Upper lobe of left lung (tissue), 6 donors: Measurements from ENCODE around the gene FXYD1. TPM values are rescaled to one million over a fixed set of nuclear protein-coding genes. Genes with fewer than 3 reads are reported as not detected.

Experiments used
- ATAC-seq, 2 donors: fragments of 200-7000 bp; cut with Tn5 transposase; one replicate each; pipeline ENCODE4 v1.9.1; 2022; ENCODE audit warnings: mild to moderate bottlenecking in 2 of 2, moderate library complexity in 2 of 2; ENCODE audit not compliant: low FRiP score in 2 of 2
- DNase-seq, 2 donors: peaks; one replicate each; pipeline ENCODE4 v3.0.0-alpha.2; 2019 to 2020
- H3K27ac ChIP-seq, 4 donors: fragments of 200-600 bp; sonication (generic); one replicate each; pipeline ENCODE4 v1.5.1; 2016 to 2019
- H3K27me3 ChIP-seq, 4 donors: fragments of 200-600 bp; sonication (generic); one replicate each; pipeline ENCODE4 v1.5.1; 2017 to 2019
- H3K36me3 ChIP-seq, 4 donors: fragments of 200-600 bp; sonication (generic); one replicate each; pipeline ENCODE4 v1.5.1; 2016 to 2019
- H3K4me1 ChIP-seq, 4 donors: fragments of 200-600 bp; sonication (generic); one replicate each; pipeline ENCODE4 v1.5.1; 2018 to 2019
- H3K4me3 ChIP-seq, 4 donors: fragments of 200-600 bp; sonication (generic); one replicate each; pipeline ENCODE4 v1.5.1; 2017 to 2019; ENCODE audit warnings: mild to moderate bottlenecking in 2 of 4, moderate library complexity in 1 of 4
- H3K9me3 ChIP-seq, 4 donors: fragments of 200-600 bp; sonication (generic); one replicate each; pipeline ENCODE4 v1.5.1; 2018 to 2019
- EP300 ChIP-seq, 4 donors: sonication (generic); formaldehyde crosslinking; IDR thresholded peaks; one replicate each; pipeline ENCODE4 v1.5.1; 2017; ENCODE audit warnings: antibody characterized with exemption in 4 of 4, control low read depth in 2 of 4
- POLR2A ChIP-seq, 4 donors: fragments of 450-650 bp; IDR thresholded peaks; one replicate each; pipeline ENCODE4 v1.5.1; 2016 to 2017; ENCODE audit warnings: antibody characterized with exemption in 4 of 4, mild to moderate bottlenecking in 2 of 4
- POLR2AphosphoS5 ChIP-seq, 2 donors: sonication (generic); formaldehyde crosslinking; IDR thresholded peaks; one replicate each; pipeline ENCODE4 v1.5.1; 2017; ENCODE audit warnings: antibody characterized with exemption in 2 of 2
- WGBS, 2 donors: methylation state at CpG; one replicate each; pipeline ENCODE4 v1.1.5; 2017 to 2018; 5-methylcytosine and 5-hydroxymethylcytosine counted together
- total RNA-seq, 6 donors: library from RNA; depleted of rRNA in 4 of 6; stranded (reverse); fragments of >200 nt in 4 of 6; gene quantifications; one replicate each; pipeline versions ENCODE4 v1.1.0 to v1.2.1, GENCODE V29; 2016 to 2021
- TF ChIP-seq, protein P1 (sequence below), 6 experiments: fragments of 450-650 bp in 4 of 6; fragments of 200-600 bp in 2 of 6; sonication (generic) in 2 of 6; IDR thresholded peaks; one replicate each; pipeline ENCODE4 v1.5.1; 2016 to 2019; ENCODE audit warnings: antibody characterized with exemption in 6 of 6
- donor health status: DM: no; HTN: no; CAD: no; lungs with moderate emphysema.
- donor health status: DM: no; HTN: yes; CAD: no; lungs with severe emphysema.

Gene FXYD1
- total RNA-seq, 6 donors from 2014 or later: 3.8 to 64.9 (median 25.2) TPM

DNA sequence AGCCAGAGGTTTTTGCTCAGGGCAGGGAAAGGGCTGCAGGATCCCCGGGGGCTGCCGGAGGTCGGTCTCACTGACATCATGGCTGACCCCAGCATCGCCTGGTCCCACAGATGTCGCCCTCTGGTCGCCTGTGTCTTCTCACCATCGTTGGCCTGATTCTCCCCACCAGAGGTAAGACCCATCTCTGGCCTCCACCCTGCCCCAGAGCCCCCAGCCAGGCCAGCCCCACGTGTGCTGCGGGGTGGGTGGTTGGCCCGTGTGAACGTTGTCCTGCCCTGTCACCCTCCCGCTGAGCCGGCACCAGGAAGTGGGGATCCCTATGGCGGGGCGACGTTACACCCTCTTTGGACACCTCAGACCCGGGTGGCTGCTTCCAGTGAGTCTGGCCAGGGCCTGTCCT is 16.8 kb downstream of the FXYD1 start:
- ATAC-seq: peak; percentile 1 to 25

DNA sequence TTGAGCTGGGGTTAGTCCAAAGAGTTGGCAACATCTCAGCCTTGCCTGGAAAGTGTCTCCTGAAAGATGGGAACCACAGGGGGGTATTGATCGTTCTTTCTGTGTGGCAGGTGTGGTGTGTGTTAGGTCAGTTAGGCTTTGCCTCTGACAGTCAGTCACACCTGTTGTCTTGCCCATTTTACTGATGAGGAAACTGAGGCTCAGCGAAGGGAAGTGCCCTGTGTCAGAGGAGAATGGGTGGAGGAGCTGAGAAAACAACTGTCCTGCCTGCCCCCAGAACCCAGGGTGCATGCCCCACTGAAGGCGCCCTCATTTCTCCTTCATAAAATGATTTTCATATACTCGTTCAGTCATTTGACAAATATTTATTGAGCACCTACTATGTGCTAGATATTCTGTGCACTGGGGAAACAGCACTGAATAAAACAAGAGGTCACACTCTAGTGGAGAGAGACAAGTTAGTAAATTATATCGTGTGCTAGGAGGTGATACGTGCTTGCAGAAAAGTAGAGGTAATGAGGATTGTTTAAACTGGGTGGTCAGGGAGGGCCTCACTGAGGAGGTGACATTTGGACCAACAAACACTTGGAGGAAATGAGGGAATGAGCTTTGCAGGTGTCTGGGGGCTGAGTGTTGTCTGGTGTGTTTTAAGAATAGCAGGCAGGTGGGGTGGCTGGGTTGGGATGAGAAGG is 17.5 kb downstream of the FXYD1 start:
- 89 to 93% methylated on average over 6 of the region's 6 CpGs for WGBS, 2 donors
- Histone ChIP-seq H3K36me3 (peaks cover 10 to 45% (median 28%) of the 10 kb centered on the region in 4 donors), H3K9me3 (no peaks in the 10 kb centered on the region), H3K27ac (peak overlapping the region in 1 of 4 donors; percentile 96), H3K4me3 (peak overlapping the region in 3 of 4 donors; percentile 71 to 81 (median 73)), H3K4me1 (peaks cover 24 to 39% (median 33%) of the 10 kb centered on the region in 4 donors), H3K27me3 (no peaks in the 10 kb centered on the region)
- DNase-seq: no peak
- TF ChIP-seq POLR2AphosphoS5 (IDR thresholded peaks at IDR 0.05): no peak
- TF ChIP-seq, protein P1, sequence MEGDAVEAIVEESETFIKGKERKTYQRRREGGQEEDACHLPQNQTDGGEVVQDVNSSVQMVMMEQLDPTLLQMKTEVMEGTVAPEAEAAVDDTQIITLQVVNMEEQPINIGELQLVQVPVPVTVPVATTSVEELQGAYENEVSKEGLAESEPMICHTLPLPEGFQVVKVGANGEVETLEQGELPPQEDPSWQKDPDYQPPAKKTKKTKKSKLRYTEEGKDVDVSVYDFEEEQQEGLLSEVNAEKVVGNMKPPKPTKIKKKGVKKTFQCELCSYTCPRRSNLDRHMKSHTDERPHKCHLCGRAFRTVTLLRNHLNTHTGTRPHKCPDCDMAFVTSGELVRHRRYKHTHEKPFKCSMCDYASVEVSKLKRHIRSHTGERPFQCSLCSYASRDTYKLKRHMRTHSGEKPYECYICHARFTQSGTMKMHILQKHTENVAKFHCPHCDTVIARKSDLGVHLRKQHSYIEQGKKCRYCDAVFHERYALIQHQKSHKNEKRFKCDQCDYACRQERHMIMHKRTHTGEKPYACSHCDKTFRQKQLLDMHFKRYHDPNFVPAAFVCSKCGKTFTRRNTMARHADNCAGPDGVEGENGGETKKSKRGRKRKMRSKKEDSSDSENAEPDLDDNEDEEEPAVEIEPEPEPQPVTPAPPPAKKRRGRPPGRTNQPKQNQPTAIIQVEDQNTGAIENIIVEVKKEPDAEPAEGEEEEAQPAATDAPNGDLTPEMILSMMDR (IDR thresholded peaks at IDR 0.05): no peak
- no peak for TF ChIP-seq POLR2A (IDR thresholded peaks at IDR 0.05)
- TF ChIP-seq EP300 (IDR thresholded peaks at IDR 0.05): no peak
- no peak for ATAC-seq

More for the DNA sequence above, 16.8 kb downstream of the FXYD1 start:
- Histone ChIP-seq H3K4me3 (peak overlapping the region; percentile 71 to 81 (median 74)), H3K27me3 (no peaks in the 10 kb centered on the region), H3K4me1 (peaks cover 24 to 39% (median 33%) of the 10 kb centered on the region in 4 donors), H3K27ac (peak overlapping the region; percentile 75 to 96 (median 86)), H3K36me3 (peaks cover 10 to 39% (median 23%) of the 10 kb centered on the region in 4 donors), H3K9me3 (no peaks in the 10 kb centered on the region)
- 17 to 47% methylated on average over 6 to 13 of the region's 17 CpGs for WGBS, 2 donors
- TF ChIP-seq POLR2A (IDR thresholded peaks at IDR 0.05) (no peak), EP300 (IDR thresholded peaks at IDR 0.05) (no peak), POLR2AphosphoS5 (IDR thresholded peaks at IDR 0.05) (no peak)
- TF ChIP-seq, protein P1 (IDR thresholded peaks at IDR 0.05): no peak
- DNase-seq: no peak

DNA sequence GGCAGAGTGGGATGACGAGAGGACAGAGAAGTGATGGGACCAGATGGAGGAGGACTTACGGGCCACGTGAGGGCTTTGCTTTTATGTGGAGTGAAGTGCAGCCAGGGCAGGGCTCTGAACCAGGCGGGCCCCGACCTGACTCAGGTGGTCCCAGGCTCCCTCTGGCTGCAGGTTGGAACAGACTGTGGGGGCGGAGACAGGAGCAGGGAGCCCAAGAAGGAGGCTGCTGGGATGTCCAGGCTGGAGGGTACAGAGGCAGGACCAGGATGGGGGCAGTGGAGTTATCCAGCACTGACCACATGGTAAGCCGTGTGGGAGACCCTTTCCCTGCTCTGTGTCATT is 18.0 kb downstream of the FXYD1 start:
- TF ChIP-seq POLR2A (IDR thresholded peaks at IDR 0.05) (no peak), POLR2AphosphoS5 (IDR thresholded peaks at IDR 0.05) (no peak)
- H3K9me3 ChIP-seq: no peaks in the 10 kb centered on the region
- H3K27ac ChIP-seq: no peak overlapping the region
- H3K36me3 ChIP-seq: peaks cover 10 to 50% (median 32%) of the 10 kb centered on the region in 4 donors
- DNase-seq (no peak), ATAC-seq (no peak)
- 88 to 92% methylated on average over 7 of the region's 7 CpGs for WGBS, 2 donors
- peaks cover 24 to 39% (median 33%) of the 10 kb centered on the region in 4 donors for H3K4me1 ChIP-seq
- H3K4me3 ChIP-seq: no peak overlapping the region
- H3K27me3 ChIP-seq: no peaks in the 10 kb centered on the region

DNA sequence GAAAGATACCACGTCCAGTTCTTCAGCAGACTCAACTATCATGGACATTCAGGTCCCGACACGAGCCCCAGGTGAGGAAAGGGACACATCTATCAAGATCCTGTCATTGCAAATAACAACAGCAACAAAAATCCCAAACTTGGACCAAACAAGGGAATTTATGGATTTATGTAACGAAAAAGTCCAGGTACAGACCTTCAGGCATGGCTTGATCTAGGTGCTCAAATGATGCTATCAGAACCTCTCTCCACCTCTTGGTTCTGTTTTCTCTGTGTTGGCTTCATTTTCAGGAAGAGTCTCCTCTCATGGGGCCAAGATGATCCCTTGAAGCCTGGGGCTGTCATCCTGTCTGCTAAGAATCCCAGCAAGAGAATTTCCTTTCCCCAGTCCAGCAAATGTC is 18.8 kb downstream of the FXYD1 start:
- Histone ChIP-seq H3K27me3 (no peaks in the 10 kb centered on the region), H3K9me3 (peaks cover 0 to 3% (median 0%) of the 10 kb centered on the region in 4 donors), H3K27ac (no peak overlapping the region), H3K36me3 (peaks cover 12 to 57% (median 35%) of the 10 kb centered on the region in 4 donors), H3K4me3 (no peak overlapping the region), H3K4me1 (peaks cover 21 to 35% (median 31%) of the 10 kb centered on the region in 4 donors)
- ATAC-seq (no peak), DNase-seq (no peak)
- 99 to 100% methylated on average over 4 of the region's 4 CpGs for WGBS, 2 donors
- TF ChIP-seq POLR2A (IDR thresholded peaks at IDR 0.05) (no peak), EP300 (IDR thresholded peaks at IDR 0.05) (no peak), POLR2AphosphoS5 (IDR thresholded peaks at IDR 0.05) (no peak)
- TF ChIP-seq, protein P1 (IDR thresholded peaks at IDR 0.05): no peak

DNA sequence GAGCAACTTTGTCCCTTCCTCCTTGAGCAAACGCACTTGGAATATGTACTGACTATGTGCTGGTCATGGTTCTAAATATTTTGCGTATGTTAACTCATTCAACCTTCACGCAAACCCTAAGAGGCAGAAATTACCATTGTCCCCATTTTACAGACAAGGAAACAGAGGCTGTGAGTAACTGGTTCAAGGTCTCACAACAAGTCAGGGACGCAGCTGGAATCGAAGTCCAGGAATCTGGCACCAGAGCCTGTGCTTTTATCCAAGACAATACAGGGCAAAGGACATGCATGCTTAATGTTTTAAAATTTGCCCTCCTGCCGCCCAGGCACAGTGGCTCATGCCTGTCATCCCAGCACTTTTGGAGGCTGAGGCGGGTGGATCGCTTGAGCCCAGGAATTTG is 21.0 kb downstream of the FXYD1 start:
- DNase-seq (no peak), ATAC-seq (no peak)
- Histone ChIP-seq H3K9me3 (peaks cover 0 to 17% (median 9%) of the 10 kb centered on the region in 4 donors), H3K4me1 (peaks cover 7 to 19% (median 16%) of the 10 kb centered on the region in 4 donors), H3K4me3 (no peak overlapping the region), H3K27me3 (no peaks in the 10 kb centered on the region), H3K27ac (no peak overlapping the region), H3K36me3 (peaks cover 20 to 79% (median 51%) of the 10 kb centered on the region in 4 donors)
- TF ChIP-seq EP300 (IDR thresholded peaks at IDR 0.05) (no peak), POLR2AphosphoS5 (IDR thresholded peaks at IDR 0.05) (no peak), POLR2A (IDR thresholded peaks at IDR 0.05) (no peak)
- TF ChIP-seq, protein P1 (IDR thresholded peaks at IDR 0.05): no peak
- 87% methylated on average over 6 to 8 of the region's 8 CpGs for WGBS, 2 donors
